Measurements from ENCODE around the gene ENTPD3.
"Not testable (repeated sequence)": the region's sequence is repeated elsewhere in the genome, so short reads cannot be mapped to it uniquely, and the experiment has no call there.

Gene ENTPD3

GRCh38 chr3:40456279-40456939 lies 69.4 kb downstream of the ENTPD3 start:
- TF ChIP-seq ZNF565 (CRISPR knock-in tag; conservative IDR thresholded peaks at IDR 0.05; ENCODE audit: low read depth) (no peak), GLIS3 (CRISPR knock-in tag; IDR thresholded peaks at IDR 0.05) (no peak), CSRNP3 (CRISPR knock-in tag; IDR thresholded peaks at IDR 0.05) (no peak), PPARA (CRISPR knock-in tag; IDR thresholded peaks at IDR 0.05; ENCODE audit: borderline replicate concordance) (no peak), ZNF8 (CRISPR knock-in tag; IDR thresholded peaks at IDR 0.05) (no peak), ZFP30 (CRISPR knock-in tag; IDR thresholded peaks at IDR 0.05) (no peak), CSDC2 (CRISPR knock-in tag; IDR thresholded peaks at IDR 0.05) (no peak), PATZ1 (CRISPR knock-in tag; IDR thresholded peaks at IDR 0.05; ENCODE audit: borderline replicate concordance) (no peak)
- TF ChIP-seq, protein P1, sequence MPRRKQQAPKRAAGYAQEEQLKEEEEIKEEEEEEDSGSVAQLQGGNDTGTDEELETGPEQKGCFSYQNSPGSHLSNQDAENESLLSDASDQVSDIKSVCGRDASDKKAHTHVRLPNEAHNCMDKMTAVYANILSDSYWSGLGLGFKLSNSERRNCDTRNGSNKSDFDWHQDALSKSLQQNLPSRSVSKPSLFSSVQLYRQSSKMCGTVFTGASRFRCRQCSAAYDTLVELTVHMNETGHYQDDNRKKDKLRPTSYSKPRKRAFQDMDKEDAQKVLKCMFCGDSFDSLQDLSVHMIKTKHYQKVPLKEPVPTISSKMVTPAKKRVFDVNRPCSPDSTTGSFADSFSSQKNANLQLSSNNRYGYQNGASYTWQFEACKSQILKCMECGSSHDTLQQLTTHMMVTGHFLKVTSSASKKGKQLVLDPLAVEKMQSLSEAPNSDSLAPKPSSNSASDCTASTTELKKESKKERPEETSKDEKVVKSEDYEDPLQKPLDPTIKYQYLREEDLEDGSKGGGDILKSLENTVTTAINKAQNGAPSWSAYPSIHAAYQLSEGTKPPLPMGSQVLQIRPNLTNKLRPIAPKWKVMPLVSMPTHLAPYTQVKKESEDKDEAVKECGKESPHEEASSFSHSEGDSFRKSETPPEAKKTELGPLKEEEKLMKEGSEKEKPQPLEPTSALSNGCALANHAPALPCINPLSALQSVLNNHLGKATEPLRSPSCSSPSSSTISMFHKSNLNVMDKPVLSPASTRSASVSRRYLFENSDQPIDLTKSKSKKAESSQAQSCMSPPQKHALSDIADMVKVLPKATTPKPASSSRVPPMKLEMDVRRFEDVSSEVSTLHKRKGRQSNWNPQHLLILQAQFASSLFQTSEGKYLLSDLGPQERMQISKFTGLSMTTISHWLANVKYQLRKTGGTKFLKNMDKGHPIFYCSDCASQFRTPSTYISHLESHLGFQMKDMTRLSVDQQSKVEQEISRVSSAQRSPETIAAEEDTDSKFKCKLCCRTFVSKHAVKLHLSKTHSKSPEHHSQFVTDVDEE (CRISPR knock-in tag; IDR thresholded peaks at IDR 0.05), result no peak
- ATAC-seq, result no peak

DNA sequence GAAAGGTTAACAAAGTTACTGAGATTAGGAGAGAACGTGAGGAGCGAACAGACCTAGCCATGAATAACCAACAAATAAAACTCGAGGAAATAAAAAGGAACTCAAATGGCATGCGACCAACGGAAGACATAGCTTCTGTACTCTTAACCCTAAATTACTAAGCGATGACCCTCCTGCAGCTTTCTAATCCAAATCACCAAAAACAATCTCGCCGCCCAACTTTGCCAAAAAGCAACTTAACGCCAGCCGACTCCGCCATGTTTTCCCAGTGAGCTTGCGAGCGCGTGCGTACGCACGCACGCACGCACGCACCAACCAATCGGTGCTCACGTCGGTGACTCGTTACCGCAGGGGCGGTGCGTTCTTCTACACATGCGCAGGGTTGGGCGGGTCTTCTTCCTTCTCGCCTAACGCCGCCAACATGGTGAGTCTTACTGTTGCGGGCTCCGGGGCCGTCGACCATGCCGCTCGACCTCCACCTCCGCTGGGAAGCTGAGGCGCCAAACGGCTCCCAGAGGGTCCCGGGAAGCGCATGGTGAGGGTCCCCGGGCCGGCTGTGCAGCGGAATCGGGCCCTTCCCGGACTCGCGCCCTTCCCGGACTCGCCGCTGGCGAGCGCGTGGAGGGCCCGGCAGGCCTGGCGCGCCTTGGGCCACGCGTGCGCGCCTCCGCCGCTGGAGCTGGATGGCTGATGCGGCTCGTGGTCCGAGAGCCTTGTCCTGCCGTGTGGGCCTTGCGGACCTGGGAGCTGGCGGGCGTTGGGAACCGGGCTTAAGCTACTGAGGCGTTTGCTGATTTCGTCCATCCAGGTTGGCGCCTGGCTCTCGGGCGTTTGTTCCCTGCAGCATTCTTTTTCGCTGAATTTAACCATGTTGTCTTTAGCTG lies 70.2 kb downstream of the ENTPD3 start, which contains the start of gene RPL14:
Gene RPL14 (plus strand): TSS at position 400 of the 884 bp plus-strand sequence. CDS start 133 bp downstream, at position 533.
- no peak for TF ChIP-seq CSRNP3 (CRISPR knock-in tag; IDR thresholded peaks at IDR 0.05)
- TF ChIP-seq, protein P1 (CRISPR knock-in tag; IDR thresholded peaks at IDR 0.05), result 0 out of 2 replicates have a peak, but pooled peaks have one; percentile 9
- peak; percentile 82 for ATAC-seq

DNA sequence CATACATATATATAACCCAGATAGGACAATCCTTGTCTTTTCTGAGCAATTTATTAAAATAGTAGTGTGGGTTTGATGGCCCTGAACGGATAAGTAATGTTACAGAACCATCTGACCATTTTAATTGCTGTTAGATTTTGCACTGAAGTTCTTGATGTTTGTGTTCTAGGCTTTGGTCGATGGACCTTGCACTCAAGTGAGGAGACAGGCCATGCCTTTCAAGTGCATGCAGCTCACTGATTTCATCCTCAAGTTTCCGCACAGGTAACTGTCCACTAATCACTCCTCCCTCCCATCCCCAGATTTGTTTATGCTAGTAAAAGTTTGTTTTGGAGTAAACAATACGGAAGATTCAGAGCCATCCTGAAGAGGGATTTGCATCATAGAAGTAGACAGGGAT lies 71.5 kb downstream of the ENTPD3 start:
- ATAC-seq, result no peak
- TF ChIP-seq, protein P2, sequence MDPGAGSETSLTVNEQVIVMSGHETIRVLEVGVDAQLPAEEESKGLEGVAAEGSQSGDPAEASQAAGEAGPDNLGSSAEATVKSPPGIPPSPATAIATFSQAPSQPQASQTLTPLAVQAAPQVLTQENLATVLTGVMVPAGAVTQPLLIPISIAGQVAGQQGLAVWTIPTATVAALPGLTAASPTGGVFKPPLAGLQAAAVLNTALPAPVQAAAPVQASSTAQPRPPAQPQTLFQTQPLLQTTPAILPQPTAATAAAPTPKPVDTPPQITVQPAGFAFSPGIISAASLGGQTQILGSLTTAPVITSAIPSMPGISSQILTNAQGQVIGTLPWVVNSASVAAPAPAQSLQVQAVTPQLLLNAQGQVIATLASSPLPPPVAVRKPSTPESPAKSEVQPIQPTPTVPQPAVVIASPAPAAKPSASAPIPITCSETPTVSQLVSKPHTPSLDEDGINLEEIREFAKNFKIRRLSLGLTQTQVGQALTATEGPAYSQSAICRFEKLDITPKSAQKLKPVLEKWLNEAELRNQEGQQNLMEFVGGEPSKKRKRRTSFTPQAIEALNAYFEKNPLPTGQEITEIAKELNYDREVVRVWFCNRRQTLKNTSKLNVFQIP (CRISPR knock-in tag; IDR thresholded peaks at IDR 0.05; ENCODE audit: borderline replicate concordance, low read depth), result no peak
- no peak for TF ChIP-seq CSDC2 (CRISPR knock-in tag; IDR thresholded peaks at IDR 0.05)
- TF ChIP-seq ZNF70 (CRISPR knock-in tag; IDR thresholded peaks at IDR 0.05), result no peak
- no peak for TF ChIP-seq BACH2 (CRISPR knock-in tag; IDR thresholded peaks at IDR 0.05; ENCODE audit: borderline replicate concordance)
- TF ChIP-seq CSRNP3 (CRISPR knock-in tag; IDR thresholded peaks at IDR 0.05), result no peak
- TF ChIP-seq PATZ1 (CRISPR knock-in tag; IDR thresholded peaks at IDR 0.05; ENCODE audit: borderline replicate concordance), result no peak
- no peak for TF ChIP-seq ZNF565 (CRISPR knock-in tag; conservative IDR thresholded peaks at IDR 0.05; ENCODE audit: low read depth)
- TF ChIP-seq GLIS3 (CRISPR knock-in tag; IDR thresholded peaks at IDR 0.05), result no peak
- TF ChIP-seq ZFP3 (CRISPR knock-in tag; IDR thresholded peaks at IDR 0.05), result no peak
- no peak for TF ChIP-seq TOX (CRISPR knock-in tag; IDR thresholded peaks at IDR 0.05; ENCODE audit: borderline replicate concordance)
- TF ChIP-seq PPARA (CRISPR knock-in tag; IDR thresholded peaks at IDR 0.05; ENCODE audit: borderline replicate concordance), result no peak

DNA sequence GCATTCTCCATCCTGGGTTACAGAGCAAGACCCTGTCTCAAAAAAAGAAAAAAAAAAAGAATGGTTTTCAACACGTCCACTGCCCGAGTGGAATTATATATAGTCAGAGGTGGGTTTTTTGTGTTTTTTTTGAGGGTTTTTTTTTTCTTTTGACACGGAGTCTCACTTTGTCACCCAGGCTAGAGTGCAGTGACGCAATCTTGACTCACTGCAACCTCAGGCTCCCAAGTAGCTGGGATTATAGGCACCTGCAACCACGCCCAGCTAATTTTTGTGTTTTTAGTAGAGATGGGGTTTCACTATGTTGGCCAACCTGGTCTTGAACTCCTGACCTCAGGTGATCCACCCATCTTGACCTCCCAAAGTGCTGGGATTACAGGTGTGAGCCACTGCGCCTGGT lies 73.5 kb downstream of the ENTPD3 start:
- not testable (repeated sequence) for ATAC-seq

All from SK-N-SH treated with all-trans-retinoic acid at 6 μM for 48 hours (cell line).